NCI-H2081 treated with DMSO at 0.1 percent for 48 hours (cell line): Measurements from ENCODE around the gene PRSS12.
"Not testable (repeated sequence)": the region's sequence is repeated elsewhere in the genome, so short reads cannot be mapped to it uniquely, and the experiment has no call there.

ENCODE experiments used
- DNase-seq: peaks from one replicate; lab custom pipeline; 2025; lab: John Stamatoyannopoulos, UW

Gene PRSS12, protein sequence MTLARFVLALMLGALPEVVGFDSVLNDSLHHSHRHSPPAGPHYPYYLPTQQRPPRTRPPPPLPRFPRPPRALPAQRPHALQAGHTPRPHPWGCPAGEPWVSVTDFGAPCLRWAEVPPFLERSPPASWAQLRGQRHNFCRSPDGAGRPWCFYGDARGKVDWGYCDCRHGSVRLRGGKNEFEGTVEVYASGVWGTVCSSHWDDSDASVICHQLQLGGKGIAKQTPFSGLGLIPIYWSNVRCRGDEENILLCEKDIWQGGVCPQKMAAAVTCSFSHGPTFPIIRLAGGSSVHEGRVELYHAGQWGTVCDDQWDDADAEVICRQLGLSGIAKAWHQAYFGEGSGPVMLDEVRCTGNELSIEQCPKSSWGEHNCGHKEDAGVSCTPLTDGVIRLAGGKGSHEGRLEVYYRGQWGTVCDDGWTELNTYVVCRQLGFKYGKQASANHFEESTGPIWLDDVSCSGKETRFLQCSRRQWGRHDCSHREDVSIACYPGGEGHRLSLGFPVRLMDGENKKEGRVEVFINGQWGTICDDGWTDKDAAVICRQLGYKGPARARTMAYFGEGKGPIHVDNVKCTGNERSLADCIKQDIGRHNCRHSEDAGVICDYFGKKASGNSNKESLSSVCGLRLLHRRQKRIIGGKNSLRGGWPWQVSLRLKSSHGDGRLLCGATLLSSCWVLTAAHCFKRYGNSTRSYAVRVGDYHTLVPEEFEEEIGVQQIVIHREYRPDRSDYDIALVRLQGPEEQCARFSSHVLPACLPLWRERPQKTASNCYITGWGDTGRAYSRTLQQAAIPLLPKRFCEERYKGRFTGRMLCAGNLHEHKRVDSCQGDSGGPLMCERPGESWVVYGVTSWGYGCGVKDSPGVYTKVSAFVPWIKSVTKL

DNA sequence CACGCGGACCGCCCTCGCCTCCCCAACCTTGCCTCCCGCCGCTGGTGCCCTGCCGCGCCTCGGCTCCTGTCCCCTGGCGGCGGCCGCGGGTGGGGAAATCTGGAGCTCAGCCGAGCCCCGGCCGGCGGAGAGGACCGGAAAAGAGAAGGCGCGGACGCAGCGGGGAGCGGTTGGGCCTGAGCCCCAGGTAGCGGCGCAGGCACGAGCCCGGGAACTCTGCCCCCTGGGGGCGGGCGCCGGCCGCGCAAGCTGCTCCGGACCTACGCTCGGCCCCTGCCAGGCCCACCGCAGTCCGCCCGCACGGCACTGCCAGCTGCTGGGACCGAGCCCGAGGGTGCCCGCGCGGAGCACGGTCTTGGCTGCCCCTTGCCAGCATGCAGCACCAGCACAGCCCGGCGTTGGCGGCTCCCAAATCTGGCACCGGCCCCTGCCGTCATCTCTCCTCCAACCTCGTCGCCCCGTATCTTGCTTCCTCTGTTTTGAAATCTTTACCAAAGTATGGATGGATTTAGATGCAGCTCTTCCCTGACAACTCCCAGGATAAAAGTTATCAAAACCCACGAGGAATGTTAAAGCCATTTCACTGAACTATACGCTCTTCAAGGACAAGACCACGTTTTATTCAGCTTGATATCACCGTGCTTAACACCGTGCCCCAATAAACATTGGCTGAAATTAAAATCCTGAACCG, at the start of gene PRSS12:
TSS of gene PRSS12 (minus strand) at position 161 of the 691 bp plus-strand sequence. CDS start 283 bp downstream, outside the sequence.
- DNase-seq = no peak

DNA sequence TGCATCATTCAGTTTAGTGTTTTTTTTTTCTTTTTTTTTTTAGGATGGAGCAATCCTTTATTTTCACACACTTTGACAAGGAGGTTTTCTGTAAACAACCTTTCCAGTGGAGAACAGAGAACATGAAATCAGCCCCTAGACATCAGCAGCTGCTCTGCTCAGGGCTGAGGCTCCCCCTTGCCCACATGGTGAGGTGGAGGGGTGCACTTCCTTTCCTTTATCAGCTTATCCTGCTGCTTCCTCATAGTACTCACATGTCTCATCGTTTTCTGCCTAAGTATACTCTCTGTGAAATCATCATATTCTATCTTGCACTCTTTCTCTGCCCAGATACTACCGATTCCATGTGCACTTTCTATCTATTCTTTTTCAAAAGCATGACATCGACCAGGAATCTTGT, 47.6 kb upstream of the PRSS12 start:
- no peak for DNase-seq

DNA sequence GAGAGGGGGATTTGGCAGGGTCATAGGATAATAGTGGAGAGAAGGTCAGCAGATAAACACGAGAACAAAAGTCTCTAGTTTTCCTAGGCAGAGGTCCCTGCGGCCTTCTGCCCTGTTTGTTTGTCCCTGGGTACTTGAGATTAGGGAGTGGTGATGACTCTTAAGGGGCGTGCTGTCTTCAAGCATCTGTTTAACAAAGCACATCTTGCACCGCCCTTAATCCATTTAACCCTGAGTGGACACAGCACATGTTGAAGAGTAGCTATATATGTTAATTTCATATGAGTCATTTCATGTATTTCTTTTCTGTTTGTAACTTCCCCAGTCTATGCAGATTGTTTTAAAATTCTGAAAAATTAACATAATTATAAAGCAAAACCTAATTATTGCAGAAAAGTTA, 47.1 kb upstream of the PRSS12 start:
- not testable (repeated sequence) for DNase-seq

DNA sequence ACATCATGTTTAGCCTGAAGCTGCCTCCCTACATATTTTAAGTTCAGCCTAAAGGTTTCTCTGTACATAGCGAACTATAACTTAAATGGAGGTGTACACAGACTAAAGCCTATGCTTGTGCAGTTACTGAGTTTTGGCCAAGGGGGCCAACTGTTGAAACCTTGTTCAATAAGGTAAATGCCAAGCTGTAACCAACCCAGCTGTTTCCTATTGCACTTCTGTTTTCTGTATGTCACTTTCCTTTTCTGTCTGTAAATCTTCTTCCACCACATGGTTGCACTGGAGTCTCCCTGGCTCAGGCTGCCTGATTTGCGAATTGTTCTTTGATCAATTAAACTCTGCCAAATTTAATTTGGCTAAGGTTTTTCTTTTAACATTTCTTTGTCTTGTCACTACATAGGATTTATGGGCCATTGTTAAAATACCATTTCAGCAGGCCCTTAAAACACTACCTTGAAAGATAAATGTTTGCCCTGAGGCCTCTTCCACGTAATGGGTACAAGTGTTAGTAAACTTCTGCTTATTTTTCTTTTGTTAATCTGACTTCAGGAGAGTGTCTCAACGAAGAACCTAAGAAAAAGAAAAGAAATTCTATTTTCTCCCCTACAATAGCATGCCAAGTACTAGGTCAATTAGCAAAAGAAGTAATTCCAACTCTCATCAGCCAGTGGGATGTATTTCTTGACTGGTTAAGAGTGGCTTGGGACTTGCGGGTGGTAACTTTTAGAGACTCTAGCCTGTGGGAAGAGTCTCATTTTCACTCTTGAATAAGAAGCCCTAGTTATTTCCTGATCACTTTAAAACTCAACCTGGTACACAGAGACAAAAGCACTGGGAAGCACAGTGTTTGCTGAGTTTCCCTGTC, 45.7 kb upstream of the PRSS12 start:
- DNase-seq = no peak

DNA sequence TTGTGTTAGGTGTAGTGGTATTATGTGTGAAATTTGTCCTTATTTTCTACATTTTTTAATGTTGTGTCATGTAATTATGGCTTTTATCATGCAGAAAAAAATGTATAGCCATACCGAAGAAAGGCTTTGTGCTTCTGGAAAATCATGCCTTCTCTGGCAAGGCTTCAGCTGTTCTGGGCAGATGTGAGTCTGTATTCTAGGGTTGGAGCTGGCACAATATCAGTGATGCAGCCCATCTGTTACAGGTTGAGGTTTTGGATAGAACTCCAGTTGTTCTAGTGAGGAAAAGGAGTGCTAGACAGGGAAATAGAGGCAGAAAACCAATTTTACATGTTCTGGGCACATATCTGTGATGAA, 44.8 kb upstream of the PRSS12 start:
- DNase-seq = no peak

DNA sequence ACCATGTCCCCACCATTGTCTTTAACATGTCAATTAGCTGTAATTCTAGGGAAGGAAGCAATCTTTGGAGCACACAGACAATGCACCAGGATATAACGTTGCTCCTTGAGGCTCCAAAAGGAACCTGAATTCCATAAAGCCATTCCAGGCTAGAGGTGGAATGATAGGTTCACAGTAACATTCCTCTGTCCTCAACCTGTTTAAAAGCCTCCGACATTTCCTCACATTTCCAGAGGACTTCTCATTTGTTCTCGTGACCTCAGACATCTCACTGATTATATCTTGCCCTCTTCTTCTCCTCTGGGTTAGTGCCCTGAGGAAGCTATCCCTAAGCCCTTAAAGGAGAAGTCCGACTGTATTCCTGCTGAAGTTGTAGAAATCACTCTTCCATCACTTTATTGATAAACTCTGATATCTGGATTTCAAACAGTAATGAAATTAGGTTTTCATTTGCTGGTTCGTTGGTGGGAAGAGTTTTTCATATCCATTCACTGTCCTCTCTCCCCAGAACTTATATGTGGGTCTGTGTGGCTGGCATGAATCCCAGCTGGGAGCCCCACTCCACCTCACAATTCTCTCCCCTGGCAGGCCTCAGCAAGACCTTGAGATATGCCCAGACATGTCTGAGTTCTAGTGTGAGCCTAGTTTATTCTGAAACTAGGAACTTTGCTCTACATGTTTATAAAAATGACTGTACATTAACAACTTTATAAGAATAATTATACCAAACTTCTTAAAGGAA, 44.2 kb upstream of the PRSS12 start:
- no peak for DNase-seq

DNA sequence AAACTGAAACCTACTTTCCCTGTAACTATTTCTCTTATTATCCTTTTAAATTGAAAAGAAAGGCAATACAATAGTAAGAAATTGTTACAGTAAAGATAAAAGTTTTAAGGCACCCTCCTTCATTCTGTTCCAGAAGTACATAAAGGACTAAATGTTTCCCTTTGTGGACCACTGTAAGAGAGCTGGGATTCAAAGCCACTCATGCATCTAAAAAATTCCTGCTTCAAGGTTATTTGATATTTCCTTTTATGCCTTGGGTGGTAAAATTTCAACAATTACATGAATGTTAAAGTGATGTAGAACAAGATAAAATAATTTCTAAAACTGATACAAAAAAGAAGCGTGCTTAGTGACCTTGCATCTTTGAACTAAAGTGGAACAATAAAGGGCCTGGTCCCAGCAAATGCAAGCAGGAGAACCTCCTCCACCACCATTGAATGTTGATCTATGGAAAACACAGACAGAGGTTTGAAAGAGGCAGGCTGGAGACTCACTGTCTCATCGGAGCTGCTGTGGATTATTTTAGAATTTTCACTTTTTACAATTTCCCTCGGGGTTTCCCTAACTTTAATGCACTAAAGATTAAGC, 42.3 kb upstream of the PRSS12 start:
- no peak for DNase-seq

DNA sequence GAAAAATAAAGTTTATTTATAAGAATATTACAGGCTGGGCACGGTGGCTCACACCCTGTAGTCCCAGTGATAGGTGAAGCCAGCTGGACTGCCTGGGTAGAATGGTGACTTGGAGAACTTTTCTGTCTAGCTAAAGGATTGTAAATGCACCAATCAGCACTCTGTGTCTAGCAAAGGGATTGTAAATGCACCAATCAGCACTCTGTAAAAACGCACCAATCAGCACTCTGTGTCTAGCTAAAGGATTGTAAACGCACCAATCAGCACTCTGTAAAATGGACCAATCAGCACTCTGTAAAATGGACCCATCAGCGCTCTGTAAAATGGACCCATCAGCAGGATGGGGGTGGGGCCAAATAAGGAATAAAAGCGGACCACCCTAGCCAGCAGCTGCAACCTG, 39.7 kb upstream of the PRSS12 start:
- DNase-seq = not testable (repeated sequence)

DNA sequence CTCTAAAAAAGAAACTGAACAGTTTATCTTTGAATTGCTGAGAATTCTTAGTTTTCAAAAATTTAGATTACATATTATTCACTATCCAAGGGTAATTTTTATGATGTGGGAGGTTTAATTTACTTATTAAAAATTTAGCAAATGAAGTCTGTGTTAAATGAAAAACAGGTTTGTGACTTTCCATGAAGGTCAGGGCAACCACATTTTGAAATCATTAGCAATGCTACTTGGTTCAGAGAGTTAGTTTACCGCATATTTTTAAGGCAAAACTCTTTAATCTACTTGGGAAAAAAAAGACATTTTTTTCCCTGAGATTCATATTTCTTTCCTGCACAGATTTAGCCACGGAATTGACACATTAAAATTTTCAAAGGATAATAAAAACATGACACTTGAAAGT, 37.3 kb upstream of the PRSS12 start:
- DNase-seq = no peak

DNA sequence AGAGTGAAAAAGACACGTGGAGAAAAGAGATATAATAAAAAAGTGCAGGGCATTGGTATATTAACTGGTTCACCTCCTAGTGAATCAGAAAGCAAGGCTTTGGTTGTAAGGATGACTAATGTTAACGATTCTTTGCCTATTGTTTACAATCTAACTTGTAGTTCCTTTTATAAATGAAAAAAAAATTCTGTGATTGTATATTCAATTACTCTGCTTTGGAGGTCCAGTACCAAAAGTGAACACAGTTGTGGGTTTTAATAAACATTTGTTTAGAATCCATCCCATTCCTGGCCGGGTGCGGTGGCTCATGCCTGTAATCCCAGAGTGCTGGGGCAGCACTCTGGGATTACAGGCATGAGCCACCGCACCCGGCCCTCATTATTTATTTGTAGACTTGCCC, 36.9 kb upstream of the PRSS12 start:
- no peak for DNase-seq

DNA sequence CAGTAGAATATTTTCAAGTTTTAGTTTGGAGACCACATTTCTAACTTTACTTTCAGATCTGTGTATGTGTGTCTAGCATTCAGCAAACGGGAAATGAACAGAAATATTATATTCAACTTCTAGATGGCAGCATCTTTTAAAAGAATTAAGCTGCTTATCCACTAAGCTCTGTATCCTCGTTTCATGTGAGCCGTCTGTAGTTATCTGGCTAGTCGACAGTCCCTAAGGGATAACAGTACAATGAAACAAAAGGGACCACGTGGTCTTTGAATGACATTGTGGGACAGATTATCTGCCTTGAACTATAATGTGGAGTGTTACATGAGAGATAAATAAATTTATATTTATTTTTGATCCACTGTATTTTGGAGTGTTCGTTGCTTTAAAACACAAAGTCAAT, 35.8 kb upstream of the PRSS12 start:
- no peak for DNase-seq

DNA sequence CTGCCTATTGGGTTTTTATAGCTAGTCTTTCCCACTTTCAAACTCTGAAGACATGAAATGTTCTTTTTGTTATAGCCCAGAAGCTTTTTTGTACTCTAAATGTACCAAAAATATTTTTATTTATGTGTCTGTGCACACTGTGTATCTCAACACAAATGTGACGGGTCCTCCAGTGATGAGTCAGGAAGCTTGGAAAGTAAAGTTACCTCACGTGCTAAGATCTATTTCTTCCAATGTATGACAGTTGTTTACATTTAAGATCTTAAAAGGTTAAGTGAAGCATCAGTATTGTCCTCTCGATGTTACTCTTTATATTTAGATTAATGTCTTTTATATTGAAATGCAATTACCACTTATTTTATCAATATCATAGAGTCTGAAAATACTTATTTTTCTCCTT, 29.1 kb upstream of the PRSS12 start:
- DNase-seq = no peak

DNA sequence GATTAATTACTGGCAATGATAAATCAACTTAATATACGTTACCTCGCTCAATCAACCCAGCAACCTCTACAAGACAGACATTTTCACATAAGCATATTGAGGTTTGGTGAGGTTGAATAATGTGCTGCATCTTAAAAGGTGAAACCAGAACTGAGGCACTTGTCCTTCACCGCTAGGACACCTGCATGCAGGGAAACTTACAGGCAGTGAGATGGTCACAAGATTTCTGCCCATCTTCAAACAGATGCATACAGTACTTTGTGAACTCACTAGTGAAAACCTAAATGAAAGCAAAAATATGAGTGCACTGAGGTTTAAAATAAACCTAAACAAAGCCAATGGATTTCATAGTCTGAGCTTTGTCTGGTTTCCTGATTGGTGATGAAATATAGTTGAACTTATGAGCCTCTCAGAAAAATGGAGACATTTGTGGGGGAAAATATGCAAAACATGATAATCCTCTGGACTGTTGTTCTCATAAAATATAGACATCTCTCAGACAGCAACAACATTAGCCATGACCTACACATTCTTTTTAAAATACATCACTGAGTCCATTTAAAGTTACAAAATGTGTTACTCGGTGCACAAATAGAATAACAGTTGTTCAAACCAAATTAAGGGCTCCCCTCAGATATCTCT, 20.9 kb upstream of the PRSS12 start:
- no peak for DNase-seq

DNA sequence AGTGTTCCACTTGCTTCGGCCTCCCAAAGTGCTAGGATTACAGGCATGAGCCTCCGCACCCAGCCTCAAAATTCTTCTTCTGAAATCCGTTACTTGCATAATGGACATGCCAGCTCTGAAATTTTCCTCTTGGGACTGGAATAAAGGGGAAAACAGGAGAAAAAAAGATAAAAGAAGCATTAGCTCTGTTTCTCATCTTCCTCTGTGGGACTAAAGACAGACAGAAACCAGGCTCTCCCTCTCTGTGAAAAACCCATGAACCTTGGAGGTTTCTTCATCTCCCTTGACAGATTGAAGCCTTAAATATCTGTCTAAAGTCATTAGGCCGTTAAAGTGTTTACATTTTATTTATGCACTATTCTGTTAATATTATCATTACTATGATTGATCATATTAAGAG, 19.4 kb upstream of the PRSS12 start:
- DNase-seq = no peak

DNA sequence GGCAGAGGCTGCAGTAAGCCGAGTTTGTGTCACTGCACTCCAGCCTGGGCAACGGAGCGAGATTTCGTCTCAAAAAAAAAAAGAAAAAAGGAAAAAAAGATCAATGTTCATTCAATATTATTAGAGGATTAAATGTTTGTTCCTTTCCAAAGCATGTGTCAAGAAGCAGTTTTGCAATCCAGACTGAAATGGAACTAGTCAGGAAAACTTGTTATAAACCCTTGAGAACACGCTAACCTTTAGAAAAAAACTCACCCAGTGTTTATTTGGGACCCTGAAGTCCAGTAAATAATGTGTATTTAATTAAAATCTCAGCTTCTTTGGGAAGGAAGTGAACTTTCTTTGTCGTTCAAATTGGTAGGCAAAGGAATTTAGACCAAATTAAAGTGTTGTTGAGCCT, 16.4 kb upstream of the PRSS12 start:
- DNase-seq = no peak

DNA sequence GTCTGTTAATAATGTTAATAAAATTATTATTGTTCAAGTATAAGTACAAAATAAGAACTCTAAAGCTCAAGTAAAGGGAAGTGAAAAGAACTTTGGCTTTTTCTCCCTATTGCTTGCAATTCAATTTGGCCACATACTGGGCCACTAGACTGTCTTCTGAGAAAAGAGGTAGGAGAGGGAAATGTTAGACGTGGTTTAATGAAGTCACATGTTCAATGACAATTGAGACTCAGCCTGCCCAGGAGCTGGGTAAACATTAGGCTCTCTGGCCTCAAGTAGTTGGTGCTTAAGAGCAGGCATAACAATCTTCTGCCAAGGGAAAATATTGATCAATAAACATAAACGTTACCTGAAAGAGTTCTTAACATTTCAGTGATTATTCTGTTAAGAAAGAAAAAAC, 15.1 kb upstream of the PRSS12 start:
- DNase-seq = no peak

DNA sequence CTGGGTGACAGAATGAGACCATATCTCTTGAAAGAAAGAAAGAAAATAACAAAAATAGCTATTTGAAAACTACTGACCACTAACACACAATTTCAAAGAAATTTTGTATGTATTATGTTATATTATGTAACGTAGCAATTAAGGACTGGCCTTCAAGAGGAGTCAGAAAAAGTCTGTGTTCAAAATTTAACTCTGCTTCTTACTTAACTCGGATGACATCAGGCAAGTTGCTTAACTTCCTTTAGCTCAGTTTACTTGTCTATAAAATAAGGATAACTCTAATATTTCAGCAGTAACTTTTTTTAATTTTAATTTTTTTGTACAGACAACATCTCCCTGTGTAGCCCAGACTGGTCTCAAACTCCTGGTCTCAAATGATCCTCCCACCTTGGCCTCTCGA, 14.6 kb upstream of the PRSS12 start:
- DNase-seq = no peak

DNA sequence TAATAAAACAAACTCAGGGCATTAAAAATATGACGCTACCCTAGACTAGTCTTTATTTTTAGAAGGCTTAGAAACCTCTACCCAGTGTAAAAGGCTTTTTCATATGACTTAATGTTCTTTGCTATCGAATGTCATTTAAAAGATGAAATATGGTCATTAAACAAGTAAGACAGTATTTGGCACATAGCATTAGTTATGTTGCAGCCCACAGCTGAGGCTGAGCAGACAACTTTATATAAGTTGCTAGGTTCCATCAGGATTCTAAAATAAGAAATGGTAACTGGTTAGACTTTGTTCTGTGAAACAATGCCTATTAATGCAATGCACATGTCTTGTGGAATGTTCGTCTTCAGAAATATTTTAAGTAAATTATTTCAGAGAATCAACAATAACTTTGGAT, 10.4 kb upstream of the PRSS12 start:
- no peak for DNase-seq

DNA sequence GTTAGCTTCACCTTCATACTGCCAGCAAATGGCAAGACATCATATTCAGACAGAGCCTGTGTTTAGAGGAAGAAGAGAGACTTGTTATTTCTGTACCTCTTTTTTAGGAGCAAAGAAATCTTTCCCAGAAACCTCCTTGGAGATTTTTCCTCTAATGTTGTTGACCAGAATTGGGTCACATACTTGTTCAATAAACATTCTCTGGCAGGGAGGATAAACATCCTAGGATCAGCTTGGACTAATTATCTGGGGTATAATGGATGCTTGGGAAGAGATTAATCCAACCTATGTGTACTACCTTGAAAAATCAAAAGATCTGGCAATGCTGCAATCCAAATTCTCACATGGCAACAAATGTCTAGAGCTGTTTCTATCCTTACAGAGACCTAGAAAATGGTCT, 8.4 kb upstream of the PRSS12 start:
- DNase-seq = no peak

DNA sequence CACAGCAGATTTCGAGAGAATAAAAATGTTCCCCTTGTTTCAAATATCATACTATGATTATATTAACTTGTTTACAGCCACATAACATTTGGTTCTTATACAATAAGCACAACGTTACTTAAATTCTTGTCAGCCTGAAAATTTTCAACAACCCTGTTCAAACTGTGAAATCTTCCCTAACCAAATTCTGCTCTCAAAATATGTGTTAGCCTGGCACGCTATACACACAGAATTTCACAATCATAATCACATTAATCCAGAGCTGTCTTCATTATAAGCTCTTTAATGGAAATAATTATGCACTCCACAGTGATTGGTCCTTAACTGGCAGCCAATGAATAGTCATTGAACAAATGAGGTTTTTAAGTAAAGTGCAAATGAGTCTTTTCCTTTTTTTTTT, 7.3 kb upstream of the PRSS12 start:
- no peak for DNase-seq
